ENCODE results near the gene IRF6. TPM values are rescaled to one million over a fixed set of nuclear protein-coding genes. Genes with fewer than 3 reads are reported as not detected.
A peak's percentile ranks its signal among the peaks of the same experiment; 100 is the strongest.

IRF6 gene
- 10 to 100 TPM; 24.9 to 33.9 (median 28.9) TPM for total RNA-seq
- long read RNA-seq, partial matches to known transcripts, result 0 of 2 reads
- long read RNA-seq, other reads (novel, unspliced or antisense), result 2 of 2 reads

DNA sequence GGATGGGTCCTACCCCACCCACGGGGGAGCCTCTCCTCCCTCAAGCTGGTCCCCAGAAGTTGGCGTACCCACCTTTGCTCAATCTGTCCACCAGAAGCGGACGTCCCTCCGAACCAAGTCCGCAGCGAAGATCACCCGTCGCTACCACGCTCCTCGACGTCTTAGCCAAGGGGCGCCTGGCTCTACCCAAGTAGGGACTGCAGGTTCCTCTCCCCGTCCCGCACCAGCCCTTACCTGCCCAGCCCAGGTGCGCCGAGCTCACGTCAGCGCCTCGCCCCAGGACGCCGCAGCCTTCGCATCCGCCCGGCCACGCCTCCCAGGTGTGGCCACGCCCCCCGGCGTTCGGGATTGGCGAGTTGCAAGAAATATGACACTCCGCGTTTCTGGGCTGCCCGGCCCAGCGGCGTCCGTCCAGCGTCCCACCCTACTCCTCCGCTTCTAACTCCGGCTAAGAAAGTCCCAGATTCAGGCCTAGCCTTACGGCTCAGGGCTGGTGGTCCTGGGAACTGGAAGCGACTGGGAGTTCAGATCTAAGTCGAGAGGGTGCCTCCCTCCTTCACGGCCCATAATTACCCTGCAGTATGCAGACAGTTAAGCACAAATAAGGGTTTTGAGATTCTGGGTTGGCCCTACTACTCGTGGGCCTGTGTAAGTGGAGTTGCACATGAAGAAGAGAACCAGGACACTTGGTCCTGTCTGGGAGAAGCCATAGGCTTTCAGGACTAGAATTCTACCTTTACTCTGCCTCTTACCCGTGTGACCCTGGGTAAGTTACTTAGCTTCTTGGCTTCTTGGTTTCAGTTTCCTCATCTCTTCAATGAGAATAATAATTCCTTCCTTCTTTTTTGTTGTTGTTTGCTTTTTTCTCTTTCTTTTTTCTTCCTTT is at the start of gene IRF6:
IRF6 (minus strand) TSS at position 268 of the 886 bp plus-strand sequence. CDS start 4,729 bp downstream, outside the sequence.
- Histone ChIP-seq H3K4me1 (peaks cover 0 to 15% (median 6%) of the 10 kb centered on the region in 4 donors), H3K36me3 (no peaks in the 10 kb centered on the region), H3K27ac (peak within 1 kb of the TSS; percentile 33 to 36 (median 34)), H3K9me3 (no peaks in the 10 kb centered on the region), H3K4me3 (peak within 1 kb of the TSS; percentile 43 to 63 (median 48)), H3K27me3 (no peaks in the 10 kb centered on the region)
- intact Hi-C loops (cut with DNase I), result no loop called here
- ATAC-seq, result peak; percentile 75 to 87 (median 79)
- TF ChIP-seq, protein P1, sequence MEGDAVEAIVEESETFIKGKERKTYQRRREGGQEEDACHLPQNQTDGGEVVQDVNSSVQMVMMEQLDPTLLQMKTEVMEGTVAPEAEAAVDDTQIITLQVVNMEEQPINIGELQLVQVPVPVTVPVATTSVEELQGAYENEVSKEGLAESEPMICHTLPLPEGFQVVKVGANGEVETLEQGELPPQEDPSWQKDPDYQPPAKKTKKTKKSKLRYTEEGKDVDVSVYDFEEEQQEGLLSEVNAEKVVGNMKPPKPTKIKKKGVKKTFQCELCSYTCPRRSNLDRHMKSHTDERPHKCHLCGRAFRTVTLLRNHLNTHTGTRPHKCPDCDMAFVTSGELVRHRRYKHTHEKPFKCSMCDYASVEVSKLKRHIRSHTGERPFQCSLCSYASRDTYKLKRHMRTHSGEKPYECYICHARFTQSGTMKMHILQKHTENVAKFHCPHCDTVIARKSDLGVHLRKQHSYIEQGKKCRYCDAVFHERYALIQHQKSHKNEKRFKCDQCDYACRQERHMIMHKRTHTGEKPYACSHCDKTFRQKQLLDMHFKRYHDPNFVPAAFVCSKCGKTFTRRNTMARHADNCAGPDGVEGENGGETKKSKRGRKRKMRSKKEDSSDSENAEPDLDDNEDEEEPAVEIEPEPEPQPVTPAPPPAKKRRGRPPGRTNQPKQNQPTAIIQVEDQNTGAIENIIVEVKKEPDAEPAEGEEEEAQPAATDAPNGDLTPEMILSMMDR (IDR thresholded peaks at IDR 0.05), result no peak
- peak; percentile 83 for TF ChIP-seq POLR2A (IDR thresholded peaks at IDR 0.05)
- 7% methylated on average over 18 of the region's 46 CpGs for WGBS (ENCODE audit: insufficient coverage, low coverage, low lambda C conversion rate, missing lambda C conversion rate)
- DNase-seq, result peak; percentile 91 to 95 (median 93)

DNA sequence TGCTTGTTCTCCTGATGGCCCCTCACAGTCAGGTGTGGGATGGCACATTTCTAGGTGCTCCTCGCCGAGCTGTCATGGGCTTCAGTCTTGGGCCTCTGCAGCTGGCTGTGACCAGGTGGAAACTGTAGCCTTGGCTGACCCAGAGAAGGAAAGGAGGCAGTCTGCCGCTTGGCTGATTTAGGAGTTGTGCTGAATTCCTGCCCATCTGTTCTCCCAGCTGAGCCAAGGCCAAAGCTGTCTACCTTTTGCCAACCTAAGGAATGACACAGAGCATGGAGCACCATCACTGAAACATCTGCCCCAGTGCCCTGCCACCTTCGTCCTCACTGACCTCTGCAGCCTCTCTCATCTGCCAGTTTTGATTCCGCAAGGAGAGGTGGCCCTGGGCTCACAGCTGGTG is 49.7 kb upstream of the IRF6 start:
- intact Hi-C loops (cut with DNase I), result loop anchor here in 1 of 2 donors (10.0 kb wide), 1 partner anchor 139 kb away; no protein-coding TSS in a partner anchor
- peak in 1 of 4 donors; percentile 59 for ATAC-seq

DNA sequence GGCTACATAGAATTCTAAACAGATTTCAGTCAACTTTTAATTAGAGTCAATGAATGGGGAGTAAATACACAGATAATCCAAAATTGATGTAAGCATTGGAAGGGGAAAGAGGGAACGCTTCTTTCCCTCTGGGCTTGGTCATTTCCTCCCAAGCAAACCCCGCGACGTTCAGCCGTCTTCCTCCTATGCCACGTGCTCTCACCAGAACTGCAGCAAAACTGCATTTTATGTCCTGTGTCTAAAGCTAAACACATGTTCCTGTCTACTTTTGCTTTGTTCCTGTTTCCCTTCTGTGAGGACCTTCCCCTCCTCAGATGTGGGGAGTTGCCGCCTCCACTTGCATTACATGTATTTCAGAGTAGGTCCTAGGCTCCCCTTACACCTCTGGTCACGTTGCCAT is 49.1 kb upstream of the IRF6 start:
- DNase-seq (no peak), ATAC-seq (no peak)
- WGBS (ENCODE audit: insufficient coverage, low coverage, low lambda C conversion rate, missing lambda C conversion rate), result 79% methylated on average over 7 of the region's 8 CpGs
- no peaks in the 10 kb centered on the region for H3K9me3 ChIP-seq
- no peak overlapping the region for H3K27ac ChIP-seq
- H3K36me3 ChIP-seq, result peaks cover 0 to 31% (median 19%) of the 10 kb centered on the region in 4 donors
- H3K27me3 ChIP-seq, result no peaks in the 10 kb centered on the region
- TF ChIP-seq, protein P1 (IDR thresholded peaks at IDR 0.05), result no peak
- no peak for TF ChIP-seq POLR2A (IDR thresholded peaks at IDR 0.05)
- intact Hi-C loops (cut with DNase I), result loop anchor here in 1 of 2 donors (10.0 kb wide), 1 partner anchor 140 kb away; no protein-coding TSS in a partner anchor
- no peaks in the 10 kb centered on the region for H3K4me1 ChIP-seq
- no peak overlapping the region for H3K4me3 ChIP-seq

More for the DNA sequence above, 49.7 kb upstream of the IRF6 start:
- Histone ChIP-seq H3K36me3 (peaks cover 0 to 31% (median 16%) of the 10 kb centered on the region in 4 donors), H3K27me3 (no peaks in the 10 kb centered on the region), H3K4me1 (no peaks in the 10 kb centered on the region), H3K27ac (no peak overlapping the region), H3K4me3 (no peak overlapping the region), H3K9me3 (no peaks in the 10 kb centered on the region)
- TF ChIP-seq, protein P1 (IDR thresholded peaks at IDR 0.05), result no peak
- no peak for TF ChIP-seq POLR2A (IDR thresholded peaks at IDR 0.05)
- no peak for DNase-seq
- 67% methylated on average over 2 of the region's 5 CpGs for WGBS (ENCODE audit: insufficient coverage, low coverage, low lambda C conversion rate, missing lambda C conversion rate)

DNA sequence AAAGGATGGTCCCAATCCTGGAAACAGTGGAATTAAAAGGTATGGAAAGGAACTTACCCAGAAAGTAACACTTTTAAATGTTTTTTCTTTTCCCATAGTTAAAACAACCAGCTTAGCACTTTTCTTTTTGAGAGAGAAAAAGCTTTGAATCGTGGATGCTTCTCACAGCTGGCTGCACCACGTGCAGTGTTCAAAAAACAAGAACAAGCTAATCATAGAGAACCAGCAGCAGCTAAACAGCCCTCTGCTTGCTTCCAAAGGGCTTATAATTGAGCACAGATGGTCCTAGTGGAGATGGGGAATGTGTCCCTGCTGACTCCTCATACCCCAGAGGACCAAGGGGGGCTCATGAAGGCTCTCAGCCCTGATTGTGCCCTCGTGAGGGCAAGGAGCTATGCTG is 48.3 kb upstream of the IRF6 start:
- H3K27me3 ChIP-seq, result no peaks in the 10 kb centered on the region
- no peak for ATAC-seq

More for the DNA sequence above, 48.3 kb upstream of the IRF6 start:
- intact Hi-C loops (cut with DNase I), result loop anchor here in 1 of 2 donors (10.0 kb wide), 1 partner anchor 141 kb away; no protein-coding TSS in a partner anchor
- no peak for TF ChIP-seq POLR2A (IDR thresholded peaks at IDR 0.05)
- TF ChIP-seq, protein P1 (IDR thresholded peaks at IDR 0.05), result no peak
- Histone ChIP-seq H3K27ac (no peak overlapping the region), H3K4me3 (no peak overlapping the region), H3K4me1 (no peaks in the 10 kb centered on the region), H3K36me3 (peaks cover 0 to 31% (median 19%) of the 10 kb centered on the region in 4 donors), H3K9me3 (no peaks in the 10 kb centered on the region)
- WGBS (ENCODE audit: insufficient coverage, low coverage, low lambda C conversion rate, missing lambda C conversion rate), result 96% methylated on average over 2 of the region's 3 CpGs
- DNase-seq, result no peak

Data from right lobe of liver (tissue), 6 donors.